Neural cell (in vitro differentiated cells): ENCODE measurements around the gene AGAP2. TPM values are rescaled to one million over a fixed set of nuclear protein-coding genes. Genes with fewer than 3 reads are reported as not detected.

ENCODE experiments used
- H2AFZ ChIP-seq: fragments of 200-600, 300-800 bp; sonication (generic), shearing (Covaris generic); 2 replicates; pipeline ENCODE4 v1.6.0; 2014; ENCODE audit warnings: low read depth, mild to moderate bottlenecking, antibody characterized with exemption, low read length, moderate library complexity
- H3F3A ChIP-seq: fragments of 200-600 bp; shearing (Covaris generic); 2 replicates; pipeline ENCODE4 v1.6.1; 2016; ENCODE audit warnings: mild to moderate bottlenecking, moderate library complexity, mixed read lengths, antibody characterized with exemption, low read length; ENCODE audit not compliant: insufficient read depth, poor library complexity, severe bottlenecking
- H3K27ac ChIP-seq: fragments of 200-600, 300-800 bp; sonication (generic), shearing (Covaris generic); 2 replicates; pipeline ENCODE4 v1.5.1; 2014; ENCODE audit warnings: mild to moderate bottlenecking, low read length, moderate library complexity
- H3K27me3 ChIP-seq: fragments of 300-800, 200-600 bp; sonication (generic), shearing (Covaris generic); 2 replicates; pipeline ENCODE4 v1.6.0; 2014; ENCODE audit warnings: mild to moderate bottlenecking, low read depth, low read length, moderate library complexity; ENCODE audit not compliant: insufficient read depth
- H3K36me3 ChIP-seq: fragments of 300-800, 200-600 bp; sonication (generic), shearing (Covaris generic); 2 replicates; pipeline ENCODE4 v1.5.1; 2014; ENCODE audit warnings: mild to moderate bottlenecking, antibody characterized with exemption, low read length, moderate library complexity; ENCODE audit not compliant: insufficient read depth
- H3K4me2 ChIP-seq: fragments of 300-800, 200-600 bp; sonication (generic), shearing (Covaris generic); 2 replicates; pipeline ENCODE4 v1.6.0; 2014; ENCODE audit warnings: mild to moderate bottlenecking, low read length
- H3K4me3 ChIP-seq: fragments of 300-800, 200-600 bp; sonication (generic), shearing (Covaris generic); 2 replicates; pipeline ENCODE4 v1.5.1; 2014; ENCODE audit warnings: mild to moderate bottlenecking, low read length, moderate library complexity
- H3K79me2 ChIP-seq: fragments of 200-600 bp; shearing (Covaris generic); replicated peaks from 2 replicates; pipeline ENCODE4 v1.6.0; 2014; ENCODE audit warnings: mild to moderate bottlenecking, low read length, moderate library complexity; ENCODE audit not compliant: insufficient read depth
- H3K9ac ChIP-seq: fragments of 300-800, 200-600 bp; sonication (generic), shearing (Covaris generic); 2 replicates; pipeline ENCODE4 v1.6.1; 2016; ENCODE audit warnings: mild to moderate bottlenecking, low read length, mixed read lengths
- H3K9me2 ChIP-seq: fragments of 200-600 bp; shearing (Covaris generic); 2 replicates; pipeline ENCODE4 v1.6.1; 2016; ENCODE audit warnings: mild to moderate bottlenecking, low read length, mixed read lengths; ENCODE audit not compliant: insufficient read depth
- H3K9me3 ChIP-seq: fragments of 200-600, 300-800 bp; sonication (generic), shearing (Covaris generic); 2 replicates; pipeline ENCODE4 v1.6.1; 2016; ENCODE audit warnings: mild to moderate bottlenecking, mixed run types, low read length, moderate library complexity, mixed read lengths
- H4K20me1 ChIP-seq: fragments of 200-600 bp; shearing (Covaris generic); 2 replicates; pipeline ENCODE4 v1.6.1; 2016; ENCODE audit warnings: mild to moderate bottlenecking, mixed run types; ENCODE audit not compliant: insufficient read depth
- EP300 ChIP-seq: fragments of 450-650 bp; conservative IDR thresholded peaks from 2 replicates; pipeline ENCODE4 v1.6.1; 2014; ENCODE audit warnings: antibody characterized with exemption, mild to moderate bottlenecking, moderate library complexity; ENCODE audit not compliant: poor library complexity, severe bottlenecking
- EZH2 ChIP-seq: fragments of 200-600, 300-800 bp; shearing (Covaris generic), sonication (generic); IDR thresholded peaks from 2 replicates; pipeline ENCODE4 v1.6.1; 2014; ENCODE audit warnings: antibody characterized with exemption, low read length, borderline replicate concordance, mild to moderate bottlenecking; ENCODE audit not compliant: insufficient read depth, poor library complexity, severe bottlenecking
- MXI1 ChIP-seq: fragments of 450-650 bp; conservative IDR thresholded peaks from 2 replicates; pipeline ENCODE4 v1.6.1; 2014; ENCODE audit warnings: antibody characterized with exemption, mild to moderate bottlenecking; ENCODE audit not compliant: poor library complexity, severe bottlenecking
- POLR2AphosphoS5 ChIP-seq: IDR thresholded peaks from 2 replicates; pipeline ENCODE4 v1.6.1; 2012
- RAD21 ChIP-seq: fragments of 450-650 bp; conservative IDR thresholded peaks from 2 replicates; pipeline ENCODE4 v1.6.1; 2014; ENCODE audit warnings: antibody characterized with exemption, mild to moderate bottlenecking, moderate library complexity
- SMC3 ChIP-seq: fragments of 450-650 bp; conservative IDR thresholded peaks from 2 replicates; pipeline ENCODE4 v1.6.1; 2014; ENCODE audit warnings: antibody characterized with exemption, mild to moderate bottlenecking, moderate library complexity; ENCODE audit not compliant: poor library complexity
- TAF1 ChIP-seq: IDR thresholded peaks from 2 replicates; pipeline ENCODE4 v1.6.1; 2012; ENCODE audit warnings: low read depth
- polyA plus RNA-seq: library from polyadenylated mRNA; depleted of rRNA; stranded (reverse); fragments of >200 nt; gene quantifications from 2 replicates; pipeline ENCODE4 v1.2.3, GENCODE V29; 2014
- TF ChIP-seq, protein P1 (sequence below): IDR thresholded peaks from 2 replicates; pipeline ENCODE4 v1.6.1; 2012; ENCODE audit warnings: borderline replicate concordance
- TF ChIP-seq, protein P2 (sequence below): fragments of 450-650 bp; IDR thresholded peaks from 2 replicates; pipeline ENCODE4 v1.5.1; 2014; ENCODE audit warnings: antibody characterized with exemption, mild to moderate bottlenecking, moderate library complexity; ENCODE audit not compliant: poor library complexity, severe bottlenecking

AGAP2 gene
- polyA plus RNA-seq, 1 donor from 2014 or later: 19.3 TPM

DNA sequence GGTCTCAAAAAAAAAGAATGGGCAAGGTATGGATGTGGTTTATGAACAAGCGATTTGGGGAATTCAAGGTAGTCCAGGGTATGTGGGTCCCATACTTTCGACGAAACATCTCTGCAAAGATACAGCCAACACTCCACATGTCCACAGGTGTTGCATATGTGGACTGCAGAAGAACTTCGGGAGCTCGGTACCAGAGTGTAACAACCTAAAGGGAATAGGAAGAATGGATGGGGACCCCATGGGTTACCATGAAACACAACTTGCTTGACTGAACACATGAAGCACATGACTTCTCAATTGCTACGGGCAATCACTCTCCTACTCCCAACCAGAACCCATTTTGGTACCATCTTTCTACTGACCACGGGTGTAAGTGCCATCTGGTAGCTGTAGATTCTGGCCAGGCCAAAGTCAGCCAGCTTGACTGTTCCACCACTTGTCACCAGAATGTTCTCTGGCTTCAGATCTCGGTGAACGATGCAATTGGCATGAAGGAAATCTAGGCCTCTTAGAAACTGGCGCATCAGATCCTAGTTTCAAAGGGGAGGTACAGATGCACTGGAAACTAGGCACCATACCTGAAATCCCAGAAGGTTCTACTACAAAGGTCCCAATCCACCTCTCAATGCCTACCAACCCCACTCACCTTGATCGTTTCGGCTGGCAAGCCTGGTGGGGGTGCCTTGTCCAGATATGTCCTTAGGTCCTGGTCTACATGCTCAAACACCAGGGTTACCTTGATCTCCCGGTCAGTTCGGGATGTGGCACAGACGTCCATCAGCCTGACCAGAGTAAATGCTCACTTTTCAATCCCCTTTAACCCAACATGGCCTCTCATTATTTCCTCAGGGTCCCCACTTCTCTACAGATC lies 12.3 kb upstream of the AGAP2 start:
- H3K4me2 ChIP-seq: peak overlapping the region; percentile 100
- H3K9ac ChIP-seq: peak overlapping the region; percentile 95
- TF ChIP-seq RAD21 (no peak), MXI1 (no peak), TAF1 (no peak), EZH2 (no peak), EP300 (no peak), POLR2AphosphoS5 (no peak), SMC3 (no peak)
- TF ChIP-seq, protein P1, sequence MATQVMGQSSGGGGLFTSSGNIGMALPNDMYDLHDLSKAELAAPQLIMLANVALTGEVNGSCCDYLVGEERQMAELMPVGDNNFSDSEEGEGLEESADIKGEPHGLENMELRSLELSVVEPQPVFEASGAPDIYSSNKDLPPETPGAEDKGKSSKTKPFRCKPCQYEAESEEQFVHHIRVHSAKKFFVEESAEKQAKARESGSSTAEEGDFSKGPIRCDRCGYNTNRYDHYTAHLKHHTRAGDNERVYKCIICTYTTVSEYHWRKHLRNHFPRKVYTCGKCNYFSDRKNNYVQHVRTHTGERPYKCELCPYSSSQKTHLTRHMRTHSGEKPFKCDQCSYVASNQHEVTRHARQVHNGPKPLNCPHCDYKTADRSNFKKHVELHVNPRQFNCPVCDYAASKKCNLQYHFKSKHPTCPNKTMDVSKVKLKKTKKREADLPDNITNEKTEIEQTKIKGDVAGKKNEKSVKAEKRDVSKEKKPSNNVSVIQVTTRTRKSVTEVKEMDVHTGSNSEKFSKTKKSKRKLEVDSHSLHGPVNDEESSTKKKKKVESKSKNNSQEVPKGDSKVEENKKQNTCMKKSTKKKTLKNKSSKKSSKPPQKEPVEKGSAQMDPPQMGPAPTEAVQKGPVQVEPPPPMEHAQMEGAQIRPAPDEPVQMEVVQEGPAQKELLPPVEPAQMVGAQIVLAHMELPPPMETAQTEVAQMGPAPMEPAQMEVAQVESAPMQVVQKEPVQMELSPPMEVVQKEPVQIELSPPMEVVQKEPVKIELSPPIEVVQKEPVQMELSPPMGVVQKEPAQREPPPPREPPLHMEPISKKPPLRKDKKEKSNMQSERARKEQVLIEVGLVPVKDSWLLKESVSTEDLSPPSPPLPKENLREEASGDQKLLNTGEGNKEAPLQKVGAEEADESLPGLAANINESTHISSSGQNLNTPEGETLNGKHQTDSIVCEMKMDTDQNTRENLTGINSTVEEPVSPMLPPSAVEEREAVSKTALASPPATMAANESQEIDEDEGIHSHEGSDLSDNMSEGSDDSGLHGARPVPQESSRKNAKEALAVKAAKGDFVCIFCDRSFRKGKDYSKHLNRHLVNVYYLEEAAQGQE: no peak
- TF ChIP-seq, protein P2, sequence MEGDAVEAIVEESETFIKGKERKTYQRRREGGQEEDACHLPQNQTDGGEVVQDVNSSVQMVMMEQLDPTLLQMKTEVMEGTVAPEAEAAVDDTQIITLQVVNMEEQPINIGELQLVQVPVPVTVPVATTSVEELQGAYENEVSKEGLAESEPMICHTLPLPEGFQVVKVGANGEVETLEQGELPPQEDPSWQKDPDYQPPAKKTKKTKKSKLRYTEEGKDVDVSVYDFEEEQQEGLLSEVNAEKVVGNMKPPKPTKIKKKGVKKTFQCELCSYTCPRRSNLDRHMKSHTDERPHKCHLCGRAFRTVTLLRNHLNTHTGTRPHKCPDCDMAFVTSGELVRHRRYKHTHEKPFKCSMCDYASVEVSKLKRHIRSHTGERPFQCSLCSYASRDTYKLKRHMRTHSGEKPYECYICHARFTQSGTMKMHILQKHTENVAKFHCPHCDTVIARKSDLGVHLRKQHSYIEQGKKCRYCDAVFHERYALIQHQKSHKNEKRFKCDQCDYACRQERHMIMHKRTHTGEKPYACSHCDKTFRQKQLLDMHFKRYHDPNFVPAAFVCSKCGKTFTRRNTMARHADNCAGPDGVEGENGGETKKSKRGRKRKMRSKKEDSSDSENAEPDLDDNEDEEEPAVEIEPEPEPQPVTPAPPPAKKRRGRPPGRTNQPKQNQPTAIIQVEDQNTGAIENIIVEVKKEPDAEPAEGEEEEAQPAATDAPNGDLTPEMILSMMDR: no peak
- H3K4me3 ChIP-seq: peak overlapping the region; percentile 85
- H3F3A ChIP-seq: no peaks in the 10 kb centered on the region
- no peaks in the 10 kb centered on the region for H3K9me3 ChIP-seq
- peaks cover 27% of the 10 kb centered on the region for H3K79me2 ChIP-seq
- no peaks in the 10 kb centered on the region for H3K9me2 ChIP-seq
- H3K27ac ChIP-seq: peak overlapping the region; percentile 87
- no peak overlapping the region for H2AFZ ChIP-seq
- H3K36me3 ChIP-seq: peaks cover 7% of the 10 kb centered on the region
- no peaks in the 10 kb centered on the region for H4K20me1 ChIP-seq
- no peaks in the 10 kb centered on the region for H3K27me3 ChIP-seq

DNA sequence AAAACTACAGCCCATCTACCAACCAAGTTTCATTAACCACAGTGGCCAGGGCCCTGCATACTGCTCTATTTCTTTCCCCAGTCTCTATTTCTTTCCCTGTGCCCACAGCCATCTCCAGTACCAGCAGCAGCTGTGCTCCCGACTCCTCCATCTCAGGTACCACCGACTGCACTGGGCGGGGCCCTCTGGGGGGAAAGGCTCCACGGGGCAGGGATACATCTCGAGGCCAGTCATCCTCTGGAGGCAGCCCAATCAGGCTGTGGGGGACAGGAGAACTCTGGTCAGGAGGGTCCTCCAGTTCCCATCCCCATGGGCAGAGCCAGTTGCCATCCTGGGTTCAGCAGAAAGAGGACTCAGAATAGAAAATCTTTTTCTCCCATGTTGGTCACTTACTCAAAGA lies 10.5 kb upstream of the AGAP2 start:
- H2AFZ ChIP-seq: no peak overlapping the region
- H3K9ac ChIP-seq: no peak overlapping the region
- no peaks in the 10 kb centered on the region for H3K9me3 ChIP-seq
- H4K20me1 ChIP-seq: no peaks in the 10 kb centered on the region
- TF ChIP-seq, protein P2: no peak
- TF ChIP-seq MXI1: no peak
- TF ChIP-seq EZH2: no peak
- TF ChIP-seq TAF1: no peak
- no peak for TF ChIP-seq POLR2AphosphoS5
- TF ChIP-seq SMC3: no peak
- no peak for TF ChIP-seq EP300
- H3K27me3 ChIP-seq: no peaks in the 10 kb centered on the region
- H3K4me2 ChIP-seq: no peak overlapping the region
- H3K36me3 ChIP-seq: peaks cover 7% of the 10 kb centered on the region
- no peaks in the 10 kb centered on the region for H3F3A ChIP-seq
- no peak overlapping the region for H3K4me3 ChIP-seq
- H3K9me2 ChIP-seq: no peaks in the 10 kb centered on the region
- no peak overlapping the region for H3K27ac ChIP-seq
- peaks cover 27% of the 10 kb centered on the region for H3K79me2 ChIP-seq
